Tibial nerve (tissue), 3 donors: ENCODE data around the gene CLN6.

ENCODE experiments used
- CTCF ChIP-seq, 5 experiments: fragments of 200-600 bp in 3 of 5; fragments of 450-650 bp in 2 of 5; sonication (generic) in 3 of 5; IDR thresholded peaks; one replicate each; pipeline ENCODE4 v1.5.1; 2016 to 2019; ENCODE audit warnings: antibody characterized with exemption in 5 of 5, mild to moderate bottlenecking in 3 of 5, moderate library complexity in 2 of 5
- POLR2A ChIP-seq, 2 donors: fragments of 450-650 bp; IDR thresholded peaks; one replicate each; pipeline ENCODE4 v1.6.1; 2017; ENCODE audit warnings: antibody characterized with exemption in 2 of 2, mild to moderate bottlenecking in 2 of 2, moderate library complexity in 2 of 2

GRCh38 chr15:68268405-68268804 is 38.9 kb upstream of the CLN6 start:
- TF ChIP-seq CTCF (IDR thresholded peaks at IDR 0.05) = no peak
- TF ChIP-seq POLR2A (IDR thresholded peaks at IDR 0.05) = no peak
